ENCODE results near the gene SCEL.

Gene SCEL

GRCh38 chr13:77521595-77522367 lies 13.7 kb upstream of the SCEL start:
- DNase-seq: no peak

DNA sequence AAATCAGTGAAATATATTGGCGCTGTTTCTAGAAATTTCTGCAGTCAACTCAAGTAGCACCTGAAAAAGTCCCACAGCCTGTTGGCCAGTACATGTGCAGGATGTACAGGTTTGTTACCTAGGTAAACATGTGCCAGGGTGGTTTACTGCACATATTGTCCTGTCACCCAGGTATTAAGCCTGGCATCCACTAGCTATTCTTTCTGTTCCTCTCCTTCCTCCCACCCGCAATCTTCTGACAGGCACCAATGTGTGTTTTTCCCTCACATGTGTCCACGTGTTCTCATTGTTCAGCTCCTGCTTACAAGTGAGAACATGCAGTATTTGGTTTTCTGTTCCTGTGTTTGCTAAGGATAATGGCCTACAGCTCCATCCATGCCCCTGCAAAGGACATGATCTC lies 13.1 kb upstream of the SCEL start:
- DNase-seq: no peak

- DNase-seq: no peak
Measured at GRCh38 chr13:77523386-77523785, 12.1 kb upstream of the SCEL start.

DNA sequence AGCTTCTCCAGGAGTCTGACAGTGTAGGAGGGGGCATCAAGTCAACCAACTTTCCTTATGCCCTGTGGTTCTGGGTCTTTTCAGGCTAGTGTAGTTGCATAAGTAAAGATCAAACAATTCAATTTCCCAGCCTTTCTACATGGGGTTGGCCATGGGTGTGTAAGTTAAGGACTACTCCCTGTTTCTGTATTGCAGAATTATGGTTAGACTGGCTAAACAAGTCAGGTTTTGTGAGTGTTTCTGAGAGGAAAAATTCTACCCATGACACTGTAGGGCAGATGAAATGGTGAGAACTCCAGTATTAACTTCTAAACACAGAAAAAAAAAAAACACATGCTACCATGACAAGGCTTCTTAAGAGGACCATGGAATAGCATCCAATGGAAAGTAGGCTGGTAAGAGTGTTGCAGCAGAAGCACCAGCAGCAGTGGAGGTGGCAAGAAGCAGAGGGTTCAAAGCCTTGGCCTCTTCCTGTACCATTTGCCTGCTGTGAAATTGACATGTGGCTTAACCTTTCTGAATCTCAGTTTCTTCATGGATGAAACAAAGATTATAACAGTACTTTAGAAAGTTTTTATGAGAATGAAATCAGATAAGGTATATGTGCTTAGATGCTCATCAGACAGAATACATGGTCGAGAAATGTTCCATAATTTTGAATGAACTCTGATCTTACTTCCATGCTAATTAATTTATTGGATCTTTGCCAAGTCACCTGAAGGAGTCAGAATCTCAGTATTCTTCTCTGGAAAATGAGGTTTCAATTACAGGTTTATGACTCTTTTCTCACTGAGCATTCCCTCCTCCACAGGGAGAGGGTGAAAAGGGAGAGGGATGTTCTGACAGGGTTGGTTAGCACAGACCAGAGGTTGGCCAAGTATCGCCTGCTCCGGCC lies 11.4 kb upstream of the SCEL start:
- no peak for DNase-seq

DNA sequence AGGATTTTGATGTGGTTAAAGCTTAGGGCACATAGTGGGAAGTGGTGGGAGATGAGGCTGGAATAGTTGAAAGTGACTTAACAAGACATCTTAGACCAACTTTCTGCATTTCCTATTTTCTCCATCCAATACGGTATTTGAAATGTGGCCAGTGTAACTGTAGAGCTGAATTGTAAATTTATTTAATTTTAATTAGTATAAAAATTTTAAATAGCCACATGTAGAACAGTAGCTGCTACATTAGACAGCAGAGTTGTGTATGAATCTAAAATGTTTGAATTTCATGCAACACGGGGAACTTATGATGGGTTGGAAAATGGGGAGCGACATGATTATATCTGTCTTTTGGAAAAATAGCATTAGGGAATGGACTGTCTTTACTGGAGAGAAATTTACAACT lies 7.1 kb upstream of the SCEL start:
- no peak for DNase-seq

DNA sequence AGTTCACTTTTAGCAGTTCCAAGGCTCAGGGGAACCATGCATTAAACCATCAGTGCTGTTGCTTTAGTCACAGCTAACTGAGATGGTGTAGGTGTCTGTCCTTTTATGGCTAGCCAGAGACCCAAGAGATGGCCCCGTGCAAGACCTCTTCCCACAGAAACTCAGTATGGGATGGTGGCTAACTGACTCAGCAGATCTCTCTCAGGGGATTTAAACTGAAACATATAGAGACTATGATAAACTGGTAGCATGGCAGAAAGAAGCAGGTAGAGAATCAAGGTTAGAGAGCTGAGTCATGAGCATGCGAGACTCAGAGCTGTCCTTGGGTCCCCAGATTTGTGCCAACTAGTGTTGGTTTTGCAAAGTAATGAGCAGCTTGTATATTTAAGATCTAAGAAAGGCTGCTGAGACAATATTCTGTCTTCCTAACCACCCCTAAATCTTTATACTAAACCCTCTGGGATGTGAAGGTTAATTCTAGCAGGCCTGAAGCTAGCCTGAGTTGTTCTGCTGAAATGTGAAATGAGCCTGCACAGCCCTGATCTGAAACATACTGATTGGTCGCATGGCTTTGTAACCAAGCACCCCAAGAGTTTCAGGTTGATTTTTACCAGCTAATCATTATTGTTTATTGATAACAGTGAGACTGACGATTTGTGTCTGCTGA lies 6.5 kb upstream of the SCEL start:
- DNase-seq: no peak

GRCh38 chr13:77529501-77529840 lies 6.0 kb upstream of the SCEL start:
- DNase-seq: no peak

DNA sequence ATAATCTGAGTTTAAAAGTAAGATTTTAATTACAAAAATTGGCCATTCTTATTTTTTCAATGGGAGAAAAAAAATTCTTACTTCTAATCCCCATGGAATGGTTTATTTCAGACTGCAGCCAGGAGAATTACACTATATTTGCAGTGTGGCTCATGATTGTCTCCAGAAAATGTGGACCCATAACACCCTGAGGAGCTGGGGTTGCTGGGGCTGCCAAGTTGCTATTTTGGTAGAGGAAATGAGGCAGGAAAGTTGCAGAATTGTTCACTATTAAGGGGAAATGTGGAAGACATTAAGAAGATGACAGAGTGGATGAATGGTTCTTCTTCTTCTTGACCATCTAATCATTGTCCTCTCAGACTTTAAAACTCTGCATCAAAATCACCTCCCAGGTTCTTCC lies 4.6 kb upstream of the SCEL start:
- no peak for DNase-seq

- no peak for DNase-seq
Measured at GRCh38 chr13:77532983-77533382, 2.5 kb upstream of the SCEL start.

DNA sequence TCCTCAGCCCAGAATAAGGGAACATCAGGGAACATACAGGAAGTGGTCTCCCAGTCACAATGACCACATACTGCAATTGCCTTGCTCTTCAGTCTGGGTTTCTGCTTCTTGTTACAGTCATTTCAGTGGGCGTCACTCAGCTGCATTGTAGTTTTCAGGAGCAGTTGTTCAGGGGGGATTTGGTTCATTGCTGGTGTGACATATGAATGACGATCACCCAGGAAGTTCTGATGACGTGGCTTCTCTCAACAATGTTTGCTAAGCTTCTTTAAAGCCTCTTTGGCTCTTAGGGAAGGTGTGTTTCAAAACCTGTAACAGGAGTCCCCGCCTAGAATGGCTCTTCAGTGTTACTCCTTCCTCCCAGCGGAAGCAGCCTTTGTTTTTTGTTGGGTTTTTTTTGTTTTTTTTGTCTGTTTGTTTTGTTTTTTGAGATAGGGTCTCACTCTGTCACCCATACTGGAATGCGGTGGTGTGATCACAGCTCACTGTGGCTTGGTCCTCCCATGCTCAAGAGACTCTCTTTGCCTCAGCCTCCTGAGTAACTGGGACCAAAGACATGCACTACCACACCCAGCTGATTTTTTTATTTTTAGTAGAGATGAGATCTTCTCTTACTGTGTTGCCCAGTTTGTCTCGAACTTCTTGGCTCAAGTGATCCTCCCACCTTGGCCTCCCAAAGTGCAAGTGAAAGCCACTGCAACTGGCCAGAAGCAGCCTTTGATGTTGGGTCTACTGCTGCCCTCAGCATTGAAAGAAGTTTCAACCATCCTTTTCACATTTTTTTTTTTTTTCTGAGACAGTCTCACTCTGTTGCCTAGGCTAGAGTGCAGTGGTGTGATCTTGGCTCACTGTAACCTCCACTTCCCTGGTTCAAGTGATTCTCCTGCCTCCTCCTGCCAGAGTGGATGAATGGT lies 1.4 kb upstream of the SCEL start:
- DNase-seq: no peak

DNA sequence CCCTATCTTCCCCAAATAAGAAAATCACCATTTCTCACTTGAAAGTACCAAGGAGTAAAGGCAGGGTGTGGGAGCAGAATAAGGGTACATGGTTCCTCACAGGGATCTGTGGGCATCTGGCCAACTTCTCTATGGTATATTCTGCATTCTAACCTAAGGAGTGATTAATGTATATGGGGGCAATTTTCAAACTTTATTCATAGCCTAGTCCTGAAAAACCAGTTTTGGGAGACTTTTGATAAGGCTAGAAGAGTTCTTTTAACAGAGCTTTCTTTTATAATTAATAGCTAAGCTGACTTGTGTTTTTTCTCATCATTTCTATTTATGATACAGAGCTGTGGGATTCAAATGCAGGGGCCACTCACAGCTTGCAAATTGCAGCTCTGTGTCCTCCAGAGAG lies 852 bp downstream of the SCEL start:
- no peak for DNase-seq

DNA sequence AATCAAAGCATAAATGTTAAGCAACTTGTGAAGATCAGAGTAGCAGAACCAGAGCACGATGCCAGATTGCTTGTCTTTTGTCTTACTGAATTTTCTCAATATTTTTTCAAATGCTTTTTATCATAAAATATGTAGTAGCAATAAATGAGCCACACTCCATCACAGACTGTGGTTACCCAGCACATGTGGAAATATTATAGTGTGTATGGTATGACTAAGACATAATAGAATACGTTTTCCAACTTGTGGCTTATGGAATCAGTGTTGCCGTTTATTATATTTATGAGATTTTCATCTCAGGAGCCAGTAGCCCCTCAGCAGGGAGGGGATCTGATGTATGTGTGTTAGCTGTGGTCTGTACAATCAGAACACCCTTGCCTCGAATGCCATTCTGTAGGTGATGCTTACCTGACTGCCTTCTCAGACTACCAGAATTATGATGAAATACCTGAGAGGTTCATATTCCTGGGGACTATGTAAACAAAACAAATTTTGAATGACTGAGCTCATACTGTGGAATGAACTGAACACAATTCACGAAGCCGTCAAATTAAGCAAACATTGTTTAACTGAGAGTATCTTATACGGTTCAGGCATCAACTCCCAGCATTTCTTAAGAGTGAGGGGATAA lies 1.9 kb downstream of the SCEL start:
- no peak for DNase-seq

GRCh38 chr13:77543711-77544110 lies 8.2 kb downstream of the SCEL start:
- no peak for DNase-seq

DNA sequence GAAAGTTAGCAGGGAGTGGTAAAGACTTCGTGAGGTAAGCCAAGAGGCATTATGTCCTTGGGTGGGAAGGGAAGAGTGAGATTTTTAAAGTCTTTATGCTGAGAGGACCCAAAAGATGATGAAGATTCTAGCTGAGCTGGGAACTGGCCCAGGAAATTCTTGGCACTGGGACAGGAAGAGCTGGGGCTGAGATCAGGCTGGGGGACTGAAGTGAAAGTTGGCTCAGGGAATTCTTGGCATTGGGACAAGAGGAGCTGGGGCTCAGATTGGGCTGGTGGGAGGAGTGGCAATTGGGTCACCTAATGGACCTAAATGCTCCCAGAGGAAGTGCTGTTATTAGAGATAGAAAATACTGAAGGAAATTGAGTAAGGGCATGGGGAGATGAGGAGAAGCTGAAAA lies 8.8 kb downstream of the SCEL start:
- no peak for DNase-seq

DNA sequence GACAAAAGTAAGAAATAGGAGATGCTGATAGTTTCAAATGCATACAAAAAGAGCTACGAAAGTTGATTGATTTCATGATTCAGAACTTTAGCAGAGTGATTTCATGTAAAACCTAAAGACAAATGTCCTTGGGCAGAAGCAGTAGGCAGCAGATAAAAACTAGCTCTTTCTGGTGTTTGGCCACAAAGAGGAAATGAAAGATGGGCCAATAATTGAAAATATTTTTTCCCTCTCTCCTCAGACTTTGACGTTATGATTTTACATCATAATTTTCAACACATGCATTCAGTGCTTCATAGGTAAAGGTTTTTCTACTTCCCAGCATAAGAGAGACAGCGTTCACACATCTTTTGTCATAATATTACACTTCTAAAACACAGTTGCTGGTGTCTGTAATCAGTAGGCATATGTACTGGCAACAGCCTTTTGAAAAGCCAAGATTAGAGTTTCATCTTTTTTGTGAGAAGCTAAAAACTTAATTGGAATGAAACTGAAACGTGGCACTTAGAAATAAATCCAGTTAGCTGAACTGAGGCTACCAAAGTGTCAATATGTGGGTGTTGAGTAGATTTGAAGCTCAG lies 9.3 kb downstream of the SCEL start:
- DNase-seq: no peak

GRCh38 chr13:77545626-77546412 lies 10.3 kb downstream of the SCEL start:
- no peak for DNase-seq

DNA sequence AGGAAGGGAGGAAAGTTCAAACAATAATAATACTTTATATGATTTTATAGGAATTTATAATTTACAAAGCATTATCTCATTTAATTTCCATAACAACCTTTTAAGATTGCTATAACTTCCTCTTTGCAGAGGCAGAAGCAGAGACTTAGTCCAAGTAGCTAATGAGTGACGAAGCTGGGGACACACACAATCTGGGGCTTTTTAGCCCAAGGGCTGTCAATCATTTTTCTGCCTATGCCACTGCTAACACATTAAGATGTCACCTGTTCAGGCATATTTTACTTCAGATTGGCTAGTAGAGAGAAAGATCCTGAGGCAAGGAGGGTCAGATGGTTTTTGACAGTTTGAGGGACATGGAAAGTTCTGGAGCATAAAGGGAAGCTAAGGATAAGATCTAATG lies 12.6 kb downstream of the SCEL start:
- no peak for DNase-seq

DNA sequence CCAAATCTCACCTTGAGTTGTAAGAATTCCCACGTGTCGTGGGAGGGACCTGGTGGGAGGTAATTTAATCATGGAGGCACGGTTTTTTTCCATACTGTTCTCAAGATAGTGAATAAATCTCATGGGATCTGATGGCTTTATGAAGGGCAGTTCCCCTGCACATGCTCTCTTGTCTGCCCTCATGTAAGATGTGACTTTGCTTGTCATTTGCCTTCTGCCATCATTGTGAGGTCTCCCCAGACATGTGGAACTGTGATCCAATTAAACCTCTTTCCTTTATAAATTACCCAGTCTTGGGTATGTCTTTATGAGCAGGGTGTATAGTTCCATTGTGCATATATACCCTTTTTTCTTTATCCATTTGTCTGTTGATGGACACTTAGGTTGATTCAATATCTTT lies 13.1 kb downstream of the SCEL start:
- DNase-seq: no peak

GRCh38 chr13:77554069-77554468 lies 18.6 kb downstream of the SCEL start:
- DNase-seq: no peak

DNA sequence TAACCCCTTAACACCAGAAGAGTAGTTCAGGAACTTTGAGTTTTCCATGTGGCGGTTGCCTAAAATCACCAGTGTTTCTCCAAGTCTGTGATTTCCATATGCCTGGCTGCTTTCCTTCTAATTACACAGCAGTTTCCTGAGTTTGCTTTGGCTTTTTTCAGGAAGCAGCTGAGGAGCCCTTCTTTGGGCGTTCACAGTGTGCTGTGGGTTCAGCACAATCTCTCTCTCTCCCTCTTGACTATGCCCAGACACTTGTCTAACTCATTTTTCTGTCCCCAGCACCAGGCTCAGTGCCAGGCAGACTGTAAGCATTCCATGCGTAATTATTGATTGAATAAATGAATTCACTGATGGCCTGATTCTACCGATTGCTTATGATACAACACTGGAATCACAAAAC lies 19.7 kb downstream of the SCEL start:
- no peak for DNase-seq

GRCh38 chr13:77558016-77558415 lies 22.5 kb downstream of the SCEL start:
- no peak for DNase-seq

All from KG1 (cell line).